Measurements from ENCODE around the gene C1orf232. TPM values are rescaled to one million over a fixed set of nuclear protein-coding genes. Genes with fewer than 3 reads are reported as not detected.

C1orf232 gene
- total and polyA plus RNA-seq, 9 of the 15 experiments (the other 6 are each of a cell fraction or from before 2014, with no cell fraction given), result not detected

DNA sequence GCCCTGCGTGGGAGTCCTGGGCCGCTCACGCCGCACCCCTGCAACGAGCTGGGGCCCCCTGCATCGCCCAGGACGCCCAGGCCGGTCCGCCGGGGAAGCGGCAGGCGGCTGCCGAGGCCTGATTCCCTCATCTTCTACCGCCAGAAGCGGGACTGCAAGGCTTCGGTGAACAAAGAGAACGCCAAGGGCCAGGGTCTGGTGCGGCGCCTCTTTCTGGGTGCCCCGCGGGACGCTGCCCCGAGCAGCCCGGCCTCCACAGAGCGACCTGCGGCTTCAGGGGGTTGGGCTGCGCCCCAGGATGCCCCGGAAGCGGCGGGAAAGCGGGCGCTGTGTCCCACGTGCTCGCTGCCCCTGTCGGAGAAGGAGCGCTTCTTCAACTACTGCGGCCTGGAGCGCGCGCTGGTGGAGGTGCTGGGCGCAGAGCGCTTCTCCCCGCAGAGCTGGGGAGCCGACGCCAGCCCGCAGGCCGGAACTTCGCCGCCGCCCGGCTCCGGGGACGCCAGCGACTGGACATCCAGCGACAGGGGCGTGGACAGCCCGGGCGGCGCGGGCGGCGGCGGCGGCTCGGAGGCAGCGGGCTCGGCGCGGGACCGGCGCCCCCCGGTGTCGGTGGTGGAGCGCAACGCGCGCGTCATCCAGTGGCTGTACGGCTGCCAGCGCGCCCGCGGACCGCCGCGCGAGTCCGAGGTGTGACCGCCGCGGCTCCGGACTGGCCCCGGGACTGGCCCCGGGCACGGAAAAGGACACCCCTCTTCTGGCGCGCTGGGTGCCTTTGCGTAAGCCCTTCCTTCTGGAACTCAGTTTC is 7.1 kb downstream of the C1orf232 start (continued):
- TF ChIP-seq, protein P1, sequence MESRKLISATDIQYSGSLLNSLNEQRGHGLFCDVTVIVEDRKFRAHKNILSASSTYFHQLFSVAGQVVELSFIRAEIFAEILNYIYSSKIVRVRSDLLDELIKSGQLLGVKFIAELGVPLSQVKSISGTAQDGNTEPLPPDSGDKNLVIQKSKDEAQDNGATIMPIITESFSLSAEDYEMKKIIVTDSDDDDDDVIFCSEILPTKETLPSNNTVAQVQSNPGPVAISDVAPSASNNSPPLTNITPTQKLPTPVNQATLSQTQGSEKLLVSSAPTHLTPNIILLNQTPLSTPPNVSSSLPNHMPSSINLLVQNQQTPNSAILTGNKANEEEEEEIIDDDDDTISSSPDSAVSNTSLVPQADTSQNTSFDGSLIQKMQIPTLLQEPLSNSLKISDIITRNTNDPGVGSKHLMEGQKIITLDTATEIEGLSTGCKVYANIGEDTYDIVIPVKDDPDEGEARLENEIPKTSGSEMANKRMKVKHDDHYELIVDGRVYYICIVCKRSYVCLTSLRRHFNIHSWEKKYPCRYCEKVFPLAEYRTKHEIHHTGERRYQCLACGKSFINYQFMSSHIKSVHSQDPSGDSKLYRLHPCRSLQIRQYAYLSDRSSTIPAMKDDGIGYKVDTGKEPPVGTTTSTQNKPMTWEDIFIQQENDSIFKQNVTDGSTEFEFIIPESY (CRISPR knock-in tag; IDR thresholded peaks at IDR 0.05), result peak; percentile 58
- TF ChIP-seq KLF6 (CRISPR knock-in tag; IDR thresholded peaks at IDR 0.05; ENCODE audit: borderline replicate concordance) (peak; percentile 78; the same call in 1 of the 2 replicates), MED1 (CRISPR knock-in tag; IDR thresholded peaks at IDR 0.05; ENCODE audit: borderline replicate concordance) (no peak), ZNF41 (CRISPR knock-in tag; conservative IDR thresholded peaks at IDR 0.05) (peak; percentile 57; the same call in 1 of the 2 replicates), ZNF695 (CRISPR knock-in tag; IDR thresholded peaks at IDR 0.05) (0 out of 2 replicates have a peak, but pooled peaks have one; percentile 53), CC2D1A (IDR thresholded peaks at IDR 0.05) (no peak), ZBTB17 (CRISPR knock-in tag; IDR thresholded peaks at IDR 0.05) (peak; percentile 79; the same call in 1 of the 2 replicates), BMI1 (IDR thresholded peaks at IDR 0.05; ENCODE audit: low read length) (no peak)
- TF ChIP-seq, protein P2, sequence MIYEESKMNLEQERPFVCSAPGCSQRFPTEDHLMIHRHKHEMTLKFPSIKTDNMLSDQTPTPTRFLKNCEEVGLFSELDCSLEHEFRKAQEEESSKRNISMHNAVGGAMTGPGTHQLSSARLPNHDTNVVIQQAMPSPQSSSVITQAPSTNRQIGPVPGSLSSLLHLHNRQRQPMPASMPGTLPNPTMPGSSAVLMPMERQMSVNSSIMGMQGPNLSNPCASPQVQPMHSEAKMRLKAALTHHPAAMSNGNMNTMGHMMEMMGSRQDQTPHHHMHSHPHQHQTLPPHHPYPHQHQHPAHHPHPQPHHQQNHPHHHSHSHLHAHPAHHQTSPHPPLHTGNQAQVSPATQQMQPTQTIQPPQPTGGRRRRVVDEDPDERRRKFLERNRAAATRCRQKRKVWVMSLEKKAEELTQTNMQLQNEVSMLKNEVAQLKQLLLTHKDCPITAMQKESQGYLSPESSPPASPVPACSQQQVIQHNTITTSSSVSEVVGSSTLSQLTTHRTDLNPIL (CRISPR knock-in tag; IDR thresholded peaks at IDR 0.05), result no peak
- TF ChIP-seq, protein P3, sequence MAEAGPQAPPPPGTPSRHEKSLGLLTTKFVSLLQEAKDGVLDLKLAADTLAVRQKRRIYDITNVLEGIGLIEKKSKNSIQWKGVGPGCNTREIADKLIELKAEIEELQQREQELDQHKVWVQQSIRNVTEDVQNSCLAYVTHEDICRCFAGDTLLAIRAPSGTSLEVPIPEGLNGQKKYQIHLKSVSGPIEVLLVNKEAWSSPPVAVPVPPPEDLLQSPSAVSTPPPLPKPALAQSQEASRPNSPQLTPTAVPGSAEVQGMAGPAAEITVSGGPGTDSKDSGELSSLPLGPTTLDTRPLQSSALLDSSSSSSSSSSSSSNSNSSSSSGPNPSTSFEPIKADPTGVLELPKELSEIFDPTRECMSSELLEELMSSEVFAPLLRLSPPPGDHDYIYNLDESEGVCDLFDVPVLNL (CRISPR knock-in tag; IDR thresholded peaks at IDR 0.05; ENCODE audit: low read depth), result peak; percentile 75; the same call in 1 of the 2 replicates
- TF ChIP-seq, protein P4, sequence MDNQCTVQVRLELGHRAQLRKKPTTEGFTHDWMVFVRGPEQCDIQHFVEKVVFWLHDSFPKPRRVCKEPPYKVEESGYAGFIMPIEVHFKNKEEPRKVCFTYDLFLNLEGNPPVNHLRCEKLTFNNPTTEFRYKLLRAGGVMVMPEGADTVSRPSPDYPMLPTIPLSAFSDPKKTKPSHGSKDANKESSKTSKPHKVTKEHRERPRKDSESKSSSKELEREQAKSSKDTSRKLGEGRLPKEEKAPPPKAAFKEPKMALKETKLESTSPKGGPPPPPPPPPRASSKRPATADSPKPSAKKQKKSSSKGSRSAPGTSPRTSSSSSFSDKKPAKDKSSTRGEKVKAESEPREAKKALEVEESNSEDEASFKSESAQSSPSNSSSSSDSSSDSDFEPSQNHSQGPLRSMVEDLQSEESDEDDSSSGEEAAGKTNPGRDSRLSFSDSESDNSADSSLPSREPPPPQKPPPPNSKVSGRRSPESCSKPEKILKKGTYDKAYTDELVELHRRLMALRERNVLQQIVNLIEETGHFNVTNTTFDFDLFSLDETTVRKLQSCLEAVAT (IDR thresholded peaks at IDR 0.05), result no peak
- TF ChIP-seq, protein P5, sequence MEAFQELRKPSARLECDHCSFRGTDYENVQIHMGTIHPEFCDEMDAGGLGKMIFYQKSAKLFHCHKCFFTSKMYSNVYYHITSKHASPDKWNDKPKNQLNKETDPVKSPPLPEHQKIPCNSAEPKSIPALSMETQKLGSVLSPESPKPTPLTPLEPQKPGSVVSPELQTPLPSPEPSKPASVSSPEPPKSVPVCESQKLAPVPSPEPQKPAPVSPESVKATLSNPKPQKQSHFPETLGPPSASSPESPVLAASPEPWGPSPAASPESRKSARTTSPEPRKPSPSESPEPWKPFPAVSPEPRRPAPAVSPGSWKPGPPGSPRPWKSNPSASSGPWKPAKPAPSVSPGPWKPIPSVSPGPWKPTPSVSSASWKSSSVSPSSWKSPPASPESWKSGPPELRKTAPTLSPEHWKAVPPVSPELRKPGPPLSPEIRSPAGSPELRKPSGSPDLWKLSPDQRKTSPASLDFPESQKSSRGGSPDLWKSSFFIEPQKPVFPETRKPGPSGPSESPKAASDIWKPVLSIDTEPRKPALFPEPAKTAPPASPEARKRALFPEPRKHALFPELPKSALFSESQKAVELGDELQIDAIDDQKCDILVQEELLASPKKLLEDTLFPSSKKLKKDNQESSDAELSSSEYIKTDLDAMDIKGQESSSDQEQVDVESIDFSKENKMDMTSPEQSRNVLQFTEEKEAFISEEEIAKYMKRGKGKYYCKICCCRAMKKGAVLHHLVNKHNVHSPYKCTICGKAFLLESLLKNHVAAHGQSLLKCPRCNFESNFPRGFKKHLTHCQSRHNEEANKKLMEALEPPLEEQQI (IDR thresholded peaks at IDR 0.05), result no peak
- TF ChIP-seq, protein P6, sequence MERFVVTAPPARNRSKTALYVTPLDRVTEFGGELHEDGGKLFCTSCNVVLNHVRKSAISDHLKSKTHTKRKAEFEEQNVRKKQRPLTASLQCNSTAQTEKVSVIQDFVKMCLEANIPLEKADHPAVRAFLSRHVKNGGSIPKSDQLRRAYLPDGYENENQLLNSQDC (CRISPR knock-in tag; IDR thresholded peaks at IDR 0.05), result no peak
- TF ChIP-seq, protein P7, sequence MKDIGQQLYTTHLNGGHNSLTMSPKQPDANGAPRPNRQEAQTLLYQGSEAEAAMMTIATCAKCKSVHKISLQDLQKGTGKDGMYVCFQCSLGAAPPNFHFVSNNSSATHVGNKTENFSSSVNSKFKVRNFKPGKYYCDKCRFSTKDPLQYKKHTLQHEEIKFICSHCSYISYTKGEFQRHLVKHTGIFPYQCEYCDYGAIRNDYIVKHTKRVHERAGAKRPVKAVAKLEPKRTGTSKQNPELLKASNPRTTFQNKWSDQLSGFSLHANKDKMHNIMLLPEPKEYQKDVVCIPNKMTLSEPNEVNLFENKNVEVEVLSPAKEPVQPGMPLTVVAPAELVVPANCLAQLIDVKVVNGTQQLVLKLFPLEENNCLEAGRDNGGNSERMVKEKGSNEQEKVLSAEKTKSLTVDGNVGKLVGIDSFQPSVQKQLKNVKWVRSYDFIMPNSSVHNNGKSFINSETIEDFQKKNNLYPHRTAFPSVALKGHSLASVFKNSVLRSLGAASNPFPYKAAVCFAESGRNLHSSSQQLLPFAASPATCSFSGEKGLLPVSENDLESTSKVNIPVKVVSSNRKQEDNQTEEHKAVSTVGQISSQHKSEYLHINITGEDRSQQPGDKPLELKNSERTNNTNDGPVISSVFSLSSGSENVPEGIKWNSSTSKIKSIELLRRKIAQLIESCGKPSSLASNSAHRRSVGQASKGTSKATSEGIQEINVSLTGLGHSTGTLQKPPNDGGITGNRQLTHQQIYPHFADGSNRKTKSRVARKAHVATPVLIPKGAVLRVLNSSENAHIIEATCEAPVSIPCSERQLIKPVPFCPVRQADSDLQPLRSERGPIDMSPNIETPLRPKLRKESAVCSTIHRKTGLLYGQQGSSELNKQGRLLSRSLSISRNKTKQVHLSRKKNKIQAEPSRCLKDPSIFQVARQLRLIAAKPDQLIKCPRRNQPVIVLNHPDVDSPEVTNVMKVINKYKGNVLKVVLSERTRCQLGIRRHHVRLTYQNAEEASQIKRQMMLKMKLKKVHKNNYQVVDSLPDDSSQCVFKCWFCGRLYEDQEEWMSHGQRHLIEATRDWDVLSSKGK (CRISPR knock-in tag; IDR thresholded peaks at IDR 0.05), result no peak
